H9 (cell line): ENCODE results near the gene CTNNA3. TPM values are rescaled to one million over a fixed set of nuclear protein-coding genes. Genes with fewer than 3 reads are reported as not detected.

Experiments
- DNase-seq: peaks from one replicate; pipeline ENCODE4 v3.0.0-alpha.2; 2017
- H2AFZ ChIP-seq: one replicate; pipeline ENCODE4 v1.6.1; 2013; ENCODE audit warnings: mild to moderate bottlenecking, low read length, control low read depth, moderate library complexity
- H2AK5ac ChIP-seq: 2 replicates; pipeline ENCODE4 v1.6.1; 2013; ENCODE audit warnings: low read length, control low read depth, mixed read lengths; ENCODE audit not compliant: insufficient read length
- H2BK120ac ChIP-seq: one replicate; pipeline ENCODE4 v1.6.1; 2013; ENCODE audit warnings: low read depth, mild to moderate bottlenecking, low read length, control low read depth, inconsistent platforms; ENCODE audit not compliant: poor library complexity, severe bottlenecking
- H2BK12ac ChIP-seq: 2 replicates; pipeline ENCODE4 v1.6.1; 2013; ENCODE audit warnings: low read length, control low read depth, mixed read lengths, low read depth; ENCODE audit not compliant: insufficient read length
- H2BK15ac ChIP-seq: 2 replicates; pipeline ENCODE4 v1.6.1; 2013; ENCODE audit warnings: low read depth, low read length, control low read depth
- H2BK20ac ChIP-seq: one replicate; pipeline ENCODE4 v1.6.1; 2013; ENCODE audit warnings: low read depth, mild to moderate bottlenecking, low read length, control low read depth, inconsistent platforms; ENCODE audit not compliant: poor library complexity, severe bottlenecking
- H2BK5ac ChIP-seq: 2 replicates; pipeline ENCODE4 v1.6.1; 2013; ENCODE audit warnings: low read length, control low read depth, mixed read lengths; ENCODE audit not compliant: insufficient read length
- H3K14ac ChIP-seq: 2 replicates; pipeline ENCODE4 v1.6.1; 2013; ENCODE audit warnings: low read length, control low read depth; ENCODE audit not compliant: insufficient read depth
- H3K18ac ChIP-seq: 2 replicates; pipeline ENCODE4 v1.6.1; 2013; ENCODE audit warnings: low read depth, mild to moderate bottlenecking, mixed read lengths, low read length, control low read depth; ENCODE audit not compliant: insufficient read length
- H3K23ac ChIP-seq: 2 replicates; pipeline ENCODE4 v1.6.1; 2013; ENCODE audit warnings: low read length, control low read depth, mixed read lengths, low read depth; ENCODE audit not compliant: insufficient read length
- H3K23me2 ChIP-seq: 2 replicates; pipeline ENCODE4 v1.6.1; 2013; ENCODE audit warnings: low read depth, mild to moderate bottlenecking, mixed read lengths, low read length, control low read depth; ENCODE audit not compliant: insufficient read length, poor library complexity, severe bottlenecking
- H3K27ac ChIP-seq: 2 replicates; pipeline ENCODE4 v1.5.1; 2013; ENCODE audit warnings: low read length, control low read depth, mixed read lengths, low read depth; ENCODE audit not compliant: insufficient read length
- H3K27me3 ChIP-seq: 2 replicates; pipeline ENCODE4 v1.6.1; 2013; ENCODE audit warnings: low read length, control low read depth, inconsistent platforms; ENCODE audit not compliant: insufficient read depth
- H3K4ac ChIP-seq: 2 replicates; pipeline ENCODE4 v1.6.1; 2013; ENCODE audit warnings: low read depth, mild to moderate bottlenecking, control low read depth, inconsistent platforms, low read length, moderate library complexity
- H3K4me1 ChIP-seq: 2 replicates; pipeline ENCODE4 v1.6.1; 2013; ENCODE audit warnings: low read length, control low read depth, inconsistent platforms; ENCODE audit not compliant: insufficient read depth
- H3K4me2 ChIP-seq: 2 replicates; pipeline ENCODE4 v1.6.1; 2013; ENCODE audit warnings: low read length, control low read depth, mixed read lengths; ENCODE audit not compliant: insufficient read length, insufficient read depth
- H3K56ac ChIP-seq: 2 replicates; pipeline ENCODE4 v1.6.1; 2013; ENCODE audit warnings: low read depth, mild to moderate bottlenecking, mixed read lengths, low read length, control low read depth; ENCODE audit not compliant: insufficient read length
- H3K79me1 ChIP-seq: 2 replicates; pipeline ENCODE4 v1.6.1; 2013; ENCODE audit warnings: low read depth, mild to moderate bottlenecking, moderate library complexity, low read length, control low read depth, inconsistent platforms; ENCODE audit not compliant: insufficient read depth, poor library complexity, severe bottlenecking
- H3K79me2 ChIP-seq: 2 replicates; pipeline ENCODE4 v1.6.1; 2013; ENCODE audit warnings: low read length, control low read depth, inconsistent platforms; ENCODE audit not compliant: insufficient read depth
- H3K9ac ChIP-seq: 2 replicates; pipeline ENCODE4 v1.6.1; 2013; ENCODE audit warnings: low read length, control low read depth, mixed read lengths; ENCODE audit not compliant: insufficient read length; ENCODE audit errors: extremely low read depth
- H3K9me3 ChIP-seq: one replicate; pipeline ENCODE4 v1.6.1; 2013; ENCODE audit warnings: low read depth, low read length, inconsistent platforms; ENCODE audit not compliant: control insufficient read depth
- H3T11ph ChIP-seq: one replicate; pipeline ENCODE4 v1.6.1; 2013; ENCODE audit warnings: mild to moderate bottlenecking, low read length, control low read depth, inconsistent platforms
- H4K20me1 ChIP-seq: one replicate; pipeline ENCODE4 v1.6.1; 2013; ENCODE audit not compliant: control insufficient read depth, insufficient read length, insufficient read depth
- H4K5ac ChIP-seq: 2 replicates; pipeline ENCODE4 v1.6.1; 2013; ENCODE audit warnings: low read depth, mild to moderate bottlenecking, mixed read lengths, low read length, control low read depth; ENCODE audit not compliant: insufficient read length
- H4K8ac ChIP-seq: replicated peaks from 2 replicates; pipeline ENCODE4 v1.6.1; 2013; ENCODE audit warnings: low read length, control low read depth, mixed read lengths, low read depth; ENCODE audit not compliant: insufficient read length
- H4K91ac ChIP-seq: 2 replicates; pipeline ENCODE4 v1.6.1; 2013; ENCODE audit warnings: low read depth, mild to moderate bottlenecking, moderate library complexity, mixed read lengths, low read length, control low read depth; ENCODE audit not compliant: insufficient read length
- H3K27ac Mint-ChIP-seq, 3 experiments: 2 replicates in 2 of 3; 3 replicates in 1 of 3; pipeline ENCODE4 v1.8.0; 2020 to 2021; ENCODE audit warnings: mixed read lengths in 3 of 3, mild to moderate bottlenecking in 1 of 3, moderate library complexity in 1 of 3
- H3K27me3 Mint-ChIP-seq: 2 replicates; pipeline ENCODE4 v1.8.0; 2021; ENCODE audit warnings: low read depth, mild to moderate bottlenecking, moderate library complexity, mixed read lengths
- H3K36me3 Mint-ChIP-seq, 3 experiments: 2 replicates in 2 of 3; 3 replicates in 1 of 3; pipeline ENCODE4 v1.8.0; 2020 to 2021; ENCODE audit warnings: low read depth in 3 of 3, mixed read lengths in 3 of 3; ENCODE audit not compliant: insufficient read depth in 1 of 3
- H3K4me1 Mint-ChIP-seq, 2 experiments: 2 replicates each; pipeline ENCODE4 v1.8.0; 2020; ENCODE audit warnings: mixed read lengths in 2 of 2
- H3K4me3 Mint-ChIP-seq, 2 experiments: 2 replicates in 1 of 2; 3 replicates in 1 of 2; pipeline ENCODE4 v1.8.0; 2020 to 2021; ENCODE audit warnings: mild to moderate bottlenecking in 2 of 2, mixed read lengths in 2 of 2, moderate library complexity in 1 of 2
- H3K9me3 Mint-ChIP-seq, 2 experiments: 2 replicates in 1 of 2; 3 replicates in 1 of 2; pipeline ENCODE4 v1.8.0; 2020; ENCODE audit warnings: mild to moderate bottlenecking in 2 of 2, mixed read lengths in 2 of 2, moderate library complexity in 1 of 2
- WGBS: extraction: QIAGEN DNeasy Blood & Tissue Kit; methylation state at CpG from one replicate; pipeline ENCODE4 v1.1.7; 2013; ENCODE audit warnings: missing lambda C conversion rate, low lambda C conversion rate, mixed read lengths; ENCODE audit not compliant: insufficient read length; ENCODE audit errors: extremely low coverage; 5-methylcytosine and 5-hydroxymethylcytosine counted together
- total RNA-seq: library from RNA; stranded (reverse); gene quantifications from 2 replicates; pipeline ENCODE4 v1.2.1, GENCODE V29; 2021
- TF ChIP-seq, protein P1 (sequence below): fragments of 200-600 bp; sonication (generic); conservative IDR thresholded peaks from 3 replicates; pipeline ENCODE4 v1.8.0; 2021; ENCODE audit warnings: antibody characterized with exemption, mild to moderate bottlenecking

The CTNNA3 gene
- total RNA-seq, 1 experiment from 2014 or later, result 3.3 TPM

DNA sequence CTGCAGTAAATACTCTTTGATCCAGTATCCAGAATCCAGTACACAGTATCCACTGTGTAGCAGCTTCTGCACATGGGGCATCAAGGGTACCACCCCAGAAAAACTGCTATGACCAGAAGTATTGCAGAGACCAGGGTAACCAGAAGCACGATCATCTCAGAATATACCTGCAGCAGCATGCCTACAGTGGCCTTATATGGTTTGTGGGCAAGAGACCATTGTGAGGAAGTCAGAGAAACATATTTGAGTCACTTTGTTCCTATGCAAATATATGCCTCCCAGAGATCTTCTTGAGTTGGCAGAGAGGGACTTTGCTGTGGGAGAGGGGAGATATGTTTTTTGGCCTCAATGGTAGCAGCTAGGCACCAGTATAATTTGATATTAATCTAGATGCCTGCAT, 976.5 kb downstream of the CTNNA3 start:
- TF ChIP-seq, protein P1, sequence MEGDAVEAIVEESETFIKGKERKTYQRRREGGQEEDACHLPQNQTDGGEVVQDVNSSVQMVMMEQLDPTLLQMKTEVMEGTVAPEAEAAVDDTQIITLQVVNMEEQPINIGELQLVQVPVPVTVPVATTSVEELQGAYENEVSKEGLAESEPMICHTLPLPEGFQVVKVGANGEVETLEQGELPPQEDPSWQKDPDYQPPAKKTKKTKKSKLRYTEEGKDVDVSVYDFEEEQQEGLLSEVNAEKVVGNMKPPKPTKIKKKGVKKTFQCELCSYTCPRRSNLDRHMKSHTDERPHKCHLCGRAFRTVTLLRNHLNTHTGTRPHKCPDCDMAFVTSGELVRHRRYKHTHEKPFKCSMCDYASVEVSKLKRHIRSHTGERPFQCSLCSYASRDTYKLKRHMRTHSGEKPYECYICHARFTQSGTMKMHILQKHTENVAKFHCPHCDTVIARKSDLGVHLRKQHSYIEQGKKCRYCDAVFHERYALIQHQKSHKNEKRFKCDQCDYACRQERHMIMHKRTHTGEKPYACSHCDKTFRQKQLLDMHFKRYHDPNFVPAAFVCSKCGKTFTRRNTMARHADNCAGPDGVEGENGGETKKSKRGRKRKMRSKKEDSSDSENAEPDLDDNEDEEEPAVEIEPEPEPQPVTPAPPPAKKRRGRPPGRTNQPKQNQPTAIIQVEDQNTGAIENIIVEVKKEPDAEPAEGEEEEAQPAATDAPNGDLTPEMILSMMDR, result no peak
- no peak overlapping the region for H2AFZ ChIP-seq
- Mint-ChIP-seq H3K36me3 (no peaks in the 10 kb centered on the region), H3K9me3 (no peaks in the 10 kb centered on the region), H3K4me1 (peaks cover 2 to 6% of the 10 kb centered on the region in 2 experiments; a peak in 2 of 4 replicates), H3K4me3 (no peak overlapping the region), H3K27me3 (no peaks in the 10 kb centered on the region), H3K27ac (no peak overlapping the region)
- no peak overlapping the region for H3K56ac ChIP-seq
- H2BK5ac ChIP-seq, result no peak overlapping the region
- no CpG with 5 or more reads among the region's 1 CpG for WGBS
- DNase-seq, result no peak
- H3K14ac ChIP-seq, result no peak overlapping the region
- H3T11ph ChIP-seq, result no peak overlapping the region
- no peak overlapping the region for H4K8ac ChIP-seq
- H3K9ac ChIP-seq, result no peak overlapping the region
- no peak overlapping the region for H3K4ac ChIP-seq
- no peak overlapping the region for H3K27ac ChIP-seq
- no peak overlapping the region for H3K18ac ChIP-seq
- H3K23ac ChIP-seq, result no peak overlapping the region
- no peaks in the 10 kb centered on the region; the same call in 1 of the 2 replicates for H3K4me1 ChIP-seq
- no peak overlapping the region for H3K4me2 ChIP-seq
- H3K27me3 ChIP-seq, result no peaks in the 10 kb centered on the region
- no peak overlapping the region for H4K91ac ChIP-seq
- H4K20me1 ChIP-seq, result no peaks in the 10 kb centered on the region
- H2AK5ac ChIP-seq, result no peak overlapping the region
- H3K23me2 ChIP-seq, result no peaks in the 10 kb centered on the region
- no peak overlapping the region for H4K5ac ChIP-seq
- H2BK20ac ChIP-seq, result no peak overlapping the region
- H2BK120ac ChIP-seq, result no peak overlapping the region
- H3K9me3 ChIP-seq, result no peaks in the 10 kb centered on the region
- no peak overlapping the region for H2BK12ac ChIP-seq
- no peaks in the 10 kb centered on the region for H3K79me2 ChIP-seq
- no peak overlapping the region for H2BK15ac ChIP-seq
- H3K79me1 ChIP-seq, result no peaks in the 10 kb centered on the region
